ENCODE data around the gene EIF2S2.

The EIF2S2 gene

DNA sequence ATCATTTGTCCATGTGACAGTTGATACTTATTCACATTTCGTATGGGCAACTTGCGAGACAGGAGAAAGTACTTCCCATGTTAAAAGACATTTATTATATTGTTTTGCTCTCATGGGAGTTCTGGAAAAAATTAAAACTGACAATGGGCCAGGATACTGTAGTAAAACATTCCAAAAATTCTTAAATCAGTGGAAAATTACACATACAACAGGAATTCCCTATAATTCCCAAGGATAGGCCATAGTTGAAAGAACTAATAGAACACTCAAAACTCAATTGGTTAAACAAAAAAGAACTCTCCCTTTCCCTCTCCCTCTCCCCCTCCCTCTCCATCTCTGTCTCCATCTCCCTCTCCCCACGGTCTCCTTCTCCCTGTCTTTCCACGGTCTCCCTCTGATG lies 19.4 kb upstream of the EIF2S2 start:
- Histone ChIP-seq H3K27ac (no peak overlapping the region), H3K4me3 (ENCODE audit: low read depth, low read length) (no peak overlapping the region), H3K36me3 (replicated peaks) (no peaks in the 10 kb centered on the region), H3K27me3 (replicated peaks) (no peaks in the 10 kb centered on the region)
- DNase-seq, result no peak
- in situ Hi-C loops (cut with HindIII; ENCODE audit: low pct_ligation_motif_present, low sequenced_read_pairs), result no loop called here
- no peak for TF ChIP-seq CTCF (IDR thresholded peaks at IDR 0.05; ENCODE audit: low read depth, low read length, missing control alignments)

GRCh38 chr20:34129518-34130162 lies 17.6 kb upstream of the EIF2S2 start:
- H3K27me3 ChIP-seq (replicated peaks), result no peaks in the 10 kb centered on the region
- peak; percentile 68 for DNase-seq
- in situ Hi-C loops (cut with HindIII; ENCODE audit: low pct_ligation_motif_present, low sequenced_read_pairs), result no loop called here
- no peak overlapping the region for H3K4me3 ChIP-seq (ENCODE audit: low read depth, low read length)
- TF ChIP-seq CTCF (IDR thresholded peaks at IDR 0.05; ENCODE audit: low read depth, low read length, missing control alignments), result peak; percentile 81
- H3K36me3 ChIP-seq (replicated peaks), result no peaks in the 10 kb centered on the region
- no peak overlapping the region for H3K27ac ChIP-seq

DNA sequence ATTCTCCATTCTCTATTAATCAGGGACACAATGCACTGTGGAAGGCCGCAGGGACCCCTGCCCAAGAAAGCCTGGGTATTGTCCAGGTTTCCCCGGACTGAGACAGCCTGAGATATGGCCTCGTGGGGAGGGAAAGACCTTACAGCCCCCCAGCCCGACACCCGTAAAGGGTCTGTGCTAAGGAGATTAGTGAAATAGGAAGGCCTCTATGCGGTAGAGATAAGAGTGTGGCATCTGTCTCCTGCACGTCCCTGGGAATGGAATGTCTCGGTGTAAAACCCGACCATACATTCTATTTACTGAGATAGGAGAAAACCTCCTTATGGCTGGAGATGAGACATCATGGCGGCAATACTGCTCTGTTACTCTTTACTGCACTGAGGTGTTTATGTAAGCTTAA lies 15.7 kb upstream of the EIF2S2 start:
- H3K36me3 ChIP-seq (replicated peaks), result no peaks in the 10 kb centered on the region
- H3K4me3 ChIP-seq (ENCODE audit: low read depth, low read length), result no peak overlapping the region
- no peak overlapping the region for H3K27ac ChIP-seq
- in situ Hi-C loops (cut with HindIII; ENCODE audit: low pct_ligation_motif_present, low sequenced_read_pairs), result no loop called here
- no peak for TF ChIP-seq CTCF (IDR thresholded peaks at IDR 0.05; ENCODE audit: low read depth, low read length, missing control alignments)
- no peak for DNase-seq
- H3K27me3 ChIP-seq (replicated peaks), result no peaks in the 10 kb centered on the region

DNA sequence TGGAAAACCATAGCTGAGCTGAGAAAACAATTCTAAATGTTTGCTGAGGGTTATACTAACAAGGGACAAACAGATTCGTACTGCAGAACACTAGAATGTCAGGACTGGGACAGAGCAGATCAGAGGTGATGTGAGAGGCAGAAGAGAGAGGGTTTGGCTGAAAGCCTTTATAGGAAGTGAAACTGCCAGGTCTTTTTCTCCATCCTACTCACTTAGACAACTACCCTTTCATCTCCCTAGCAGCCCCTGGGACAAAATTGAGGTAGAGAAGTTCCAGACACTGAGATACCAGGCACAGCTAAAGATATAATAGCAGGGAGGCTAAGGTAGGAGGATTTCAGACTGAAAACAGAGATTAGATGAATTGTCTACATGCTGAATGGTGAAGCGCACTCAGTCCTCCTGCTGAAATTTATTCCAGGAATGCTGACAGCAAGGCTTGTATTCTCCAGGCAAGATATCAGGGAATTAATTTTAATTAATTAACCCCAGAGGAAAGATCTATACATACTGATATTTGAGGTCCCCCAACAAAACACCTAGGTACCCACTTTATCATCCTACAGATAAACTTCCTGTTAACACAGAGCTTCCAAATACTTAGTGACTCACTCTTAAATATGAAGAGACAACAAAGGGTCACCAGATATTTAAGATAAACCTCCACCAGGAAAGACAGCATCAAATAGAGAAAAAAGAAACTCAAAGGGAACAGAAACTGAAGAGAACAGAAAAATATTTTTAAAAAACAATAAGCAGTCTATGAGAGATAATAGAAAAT lies 12.6 kb upstream of the EIF2S2 start:
- Histone ChIP-seq H3K27ac (no peak overlapping the region), H3K36me3 (replicated peaks) (no peaks in the 10 kb centered on the region), H3K4me3 (ENCODE audit: low read depth, low read length) (no peak overlapping the region), H3K27me3 (replicated peaks) (no peaks in the 10 kb centered on the region)
- in situ Hi-C loops (cut with HindIII; ENCODE audit: low pct_ligation_motif_present, low sequenced_read_pairs), result no loop called here
- no peak for DNase-seq
- no peak for TF ChIP-seq CTCF (IDR thresholded peaks at IDR 0.05; ENCODE audit: low read depth, low read length, missing control alignments)

GRCh38 chr20:34123309-34123708 lies 11.3 kb upstream of the EIF2S2 start:
- in situ Hi-C loops (cut with HindIII; ENCODE audit: low pct_ligation_motif_present, low sequenced_read_pairs), result no loop called here
- no peak overlapping the region for H3K27ac ChIP-seq
- no peak overlapping the region for H3K4me3 ChIP-seq (ENCODE audit: low read depth, low read length)
- no peaks in the 10 kb centered on the region for H3K27me3 ChIP-seq (replicated peaks)
- no peak for TF ChIP-seq CTCF (IDR thresholded peaks at IDR 0.05; ENCODE audit: low read depth, low read length, missing control alignments)
- no peak for DNase-seq
- H3K36me3 ChIP-seq (replicated peaks), result no peaks in the 10 kb centered on the region

Measured in brain microvascular endothelial cell (primary cell).